ENCODE results near the gene SACM1L. TPM values are rescaled to one million over a fixed set of nuclear protein-coding genes. Genes with fewer than 3 reads are reported as not detected.
"Not testable (repeated sequence)": the region's sequence is repeated elsewhere in the genome, so short reads cannot be mapped to it uniquely, and the experiment has no call there.

Gene SACM1L
- total RNA-seq, 2 experiments from 2014 or later = 57.6 to 61.3 TPM

DNA sequence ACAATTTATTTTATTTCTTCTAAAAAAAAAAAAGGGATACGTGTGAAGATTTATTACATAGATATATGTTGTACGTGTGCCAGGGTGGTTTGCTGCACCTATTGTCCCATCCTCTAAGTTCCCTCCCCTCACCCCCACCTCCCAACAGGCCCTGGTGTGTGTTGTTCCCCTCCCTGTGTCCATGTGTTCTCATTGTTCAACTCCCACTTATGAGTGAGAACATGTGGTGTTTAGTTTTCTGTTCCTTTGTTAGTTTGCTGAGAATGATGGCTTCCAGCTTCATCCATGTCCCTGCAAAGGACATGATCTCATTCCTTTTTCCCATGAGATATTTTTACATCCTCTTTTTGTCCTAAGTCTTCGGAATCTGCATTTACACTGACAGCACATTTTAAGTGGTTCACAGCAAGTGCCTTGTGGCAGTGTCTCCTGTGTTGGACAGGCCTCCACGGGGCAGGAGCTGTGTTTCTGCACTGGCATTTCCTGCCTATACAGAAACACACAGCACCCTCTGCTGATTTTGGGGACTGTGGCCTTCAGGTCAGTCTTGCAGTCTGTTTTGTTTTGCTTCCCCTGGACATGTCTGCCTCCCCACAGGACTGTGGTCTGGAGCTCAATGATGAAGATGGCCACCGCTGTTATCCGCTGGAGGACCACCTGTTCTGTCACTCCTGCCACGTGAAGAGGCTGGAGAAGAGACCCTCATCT, 12.7 kb upstream of the SACM1L start:
- peaks cover 65% of the 10 kb centered on the region for H3K36me3 Mint-ChIP-seq (ENCODE audit: low read depth)
- CTCF ChIA-PET = interaction anchor here (0.8 to 2.6 kb wide), 4 partner anchors 8 to 18 kb away, joined by 3 to 11 read pairs (median 8); partner anchors contain the start of gene SACM1L
- H3K27me3 Mint-ChIP-seq = no peaks in the 10 kb centered on the region
- H3K4me1 Mint-ChIP-seq = peaks cover 41% of the 10 kb centered on the region
- POLR2A ChIA-PET = no interaction called here
- H3K27ac Mint-ChIP-seq = peak overlapping the region; percentile 95
- H3K9me3 Mint-ChIP-seq = no peaks in the 10 kb centered on the region
- DNase-seq = peak; percentile 14
- H3K4me3 Mint-ChIP-seq = peak overlapping the region; percentile 63

DNA sequence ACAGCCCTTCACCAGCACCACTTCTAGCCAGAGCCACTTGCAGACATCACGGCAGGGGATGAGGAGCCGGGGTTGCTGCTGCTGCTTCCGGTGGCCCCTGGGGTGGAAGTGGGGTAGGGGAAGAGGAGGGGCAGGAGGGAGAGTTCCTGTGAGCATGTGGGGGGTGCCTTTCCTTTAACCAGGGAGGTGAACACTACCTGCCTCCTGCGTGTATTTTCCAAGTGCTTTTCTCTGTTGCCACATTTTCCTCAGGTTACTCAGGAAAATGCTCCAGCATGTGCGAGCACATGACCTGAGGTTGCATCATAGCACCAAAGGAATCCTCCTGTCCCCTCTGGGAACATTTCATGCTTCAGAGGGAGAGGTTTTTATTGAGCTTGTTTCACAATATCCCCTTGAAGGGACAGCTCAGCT, 12.2 kb upstream of the SACM1L start:
- peak; percentile 66 for DNase-seq
- POLR2A ChIA-PET = no interaction called here
- Mint-ChIP-seq H3K4me3 (peak overlapping the region; percentile 63), H3K27me3 (no peaks in the 10 kb centered on the region), H3K36me3 (ENCODE audit: low read depth) (peaks cover 61% of the 10 kb centered on the region), H3K4me1 (peaks cover 41% of the 10 kb centered on the region), H3K27ac (peak overlapping the region; percentile 95), H3K9me3 (no peaks in the 10 kb centered on the region)
- CTCF ChIA-PET = interaction anchor here (0.8 to 2.6 kb wide), 5 partner anchors 9 to 17 kb away, joined by 3 to 11 read pairs (median 6); partner anchors contain the start of gene SACM1L

DNA sequence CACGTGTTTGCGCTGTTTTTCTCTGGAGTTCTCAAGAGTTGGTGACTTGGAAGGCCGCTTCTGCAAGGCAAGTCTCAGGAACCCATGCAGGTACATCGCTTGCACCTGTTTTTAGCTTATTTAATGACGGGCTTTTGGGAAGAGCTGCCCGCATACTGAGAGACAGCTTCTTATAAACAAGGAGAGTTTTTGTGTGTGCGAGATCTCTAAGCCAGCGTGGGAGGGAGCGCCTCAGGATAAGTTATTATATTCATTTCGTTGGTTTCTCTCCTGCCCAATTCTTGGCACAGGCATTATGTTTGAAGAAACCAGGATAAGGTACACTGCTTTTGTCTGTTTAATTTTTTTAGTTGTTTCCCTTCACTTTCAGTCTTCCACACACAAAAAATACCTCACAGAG, 11.4 kb upstream of the SACM1L start:
- no peak for DNase-seq
- ChIA-PET CTCF (interaction anchor here (1.5 to 2.6 kb wide), 5 partner anchors 11 to 18 kb away, joined by 3 to 11 read pairs (median 6); partner anchors contain the start of gene SACM1L), POLR2A (no interaction called here)
- Mint-ChIP-seq H3K4me1 (peaks cover 41% of the 10 kb centered on the region), H3K4me3 (no peak overlapping the region), H3K27ac (peak overlapping the region; percentile 9), H3K9me3 (no peaks in the 10 kb centered on the region), H3K36me3 (ENCODE audit: low read depth) (peaks cover 60% of the 10 kb centered on the region), H3K27me3 (no peaks in the 10 kb centered on the region)

DNA sequence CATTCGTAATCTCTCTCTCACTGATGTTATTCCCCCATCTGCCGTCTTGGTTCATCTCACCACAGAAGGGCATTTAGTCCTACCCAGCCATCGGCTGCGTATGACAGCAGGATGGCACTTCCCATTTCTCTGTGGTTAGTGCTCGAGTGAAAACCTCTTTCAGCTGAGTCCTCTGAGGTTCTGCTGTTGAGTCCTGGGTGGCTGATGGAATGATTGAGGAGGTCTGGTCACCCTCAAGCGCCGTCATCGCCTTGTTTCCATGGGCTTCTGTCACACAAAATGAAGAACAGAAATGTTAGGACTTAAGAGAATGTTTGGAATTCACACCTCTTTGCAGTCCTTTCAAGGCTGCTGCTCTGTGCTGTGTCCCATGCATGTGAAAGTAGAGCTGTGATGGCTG, 9.4 kb upstream of the SACM1L start:
- DNase-seq = no peak
- Mint-ChIP-seq H3K9me3 (no peaks in the 10 kb centered on the region), H3K36me3 (ENCODE audit: low read depth) (peaks cover 55% of the 10 kb centered on the region), H3K27me3 (no peaks in the 10 kb centered on the region), H3K4me1 (peaks cover 43% of the 10 kb centered on the region), H3K4me3 (no peak overlapping the region), H3K27ac (no peak overlapping the region)
- ChIA-PET POLR2A (no interaction called here), CTCF (no interaction called here)

DNA sequence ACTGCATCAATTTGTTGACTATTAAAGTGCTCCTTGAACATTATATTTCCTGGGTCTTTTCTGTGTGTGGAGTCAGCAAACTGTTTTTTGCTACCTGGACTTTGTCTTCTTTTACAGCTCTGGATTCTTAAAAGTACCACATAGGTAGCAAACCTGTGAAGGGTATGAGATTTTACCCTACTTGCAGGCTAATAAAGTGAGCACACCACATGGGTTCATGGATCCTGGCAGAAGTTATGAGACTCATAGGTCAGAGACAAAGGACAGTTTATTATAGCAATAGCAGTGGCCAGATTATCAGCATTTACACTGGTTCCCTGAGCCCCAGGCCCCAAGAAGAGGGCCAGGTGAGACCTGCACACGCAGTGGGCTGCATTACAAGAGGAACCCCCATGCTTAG, 8.0 kb upstream of the SACM1L start:
- DNase-seq = no peak
- Mint-ChIP-seq H3K36me3 (ENCODE audit: low read depth) (peaks cover 48% of the 10 kb centered on the region), H3K4me3 (no peak overlapping the region), H3K27me3 (no peaks in the 10 kb centered on the region), H3K4me1 (peaks cover 31% of the 10 kb centered on the region), H3K27ac (no peak overlapping the region), H3K9me3 (no peaks in the 10 kb centered on the region)
- ChIA-PET POLR2A (no interaction called here), CTCF (interaction anchor here (0.7 kb wide), 1 partner anchor 14 kb away, joined by 3 read pairs; no protein-coding TSS in a partner anchor)

DNA sequence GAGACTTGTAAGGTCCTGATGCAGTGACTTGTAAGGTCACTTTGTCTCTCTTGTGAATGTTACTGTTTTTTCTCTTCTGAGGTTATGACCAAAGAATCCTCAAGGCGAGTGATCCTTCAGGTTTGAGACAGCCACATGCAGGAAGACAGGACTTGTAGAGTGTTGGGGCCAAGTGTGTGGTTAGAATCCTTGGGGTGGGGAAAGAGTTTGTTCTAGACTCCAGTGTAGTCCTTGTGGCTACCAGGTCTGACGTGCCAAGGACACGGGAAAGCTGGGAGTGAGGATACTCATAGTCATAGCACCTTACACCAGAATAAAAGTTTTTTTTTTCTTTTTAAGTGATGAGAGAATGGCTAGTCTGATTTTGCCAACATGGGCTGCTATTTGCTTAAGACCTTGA, 7.3 kb upstream of the SACM1L start:
- Mint-ChIP-seq H3K27ac (no peak overlapping the region), H3K27me3 (no peaks in the 10 kb centered on the region), H3K36me3 (ENCODE audit: low read depth) (peaks cover 42% of the 10 kb centered on the region), H3K9me3 (no peaks in the 10 kb centered on the region), H3K4me1 (peaks cover 25% of the 10 kb centered on the region), H3K4me3 (no peak overlapping the region)
- DNase-seq = no peak
- ChIA-PET CTCF (no interaction called here), POLR2A (no interaction called here)

DNA sequence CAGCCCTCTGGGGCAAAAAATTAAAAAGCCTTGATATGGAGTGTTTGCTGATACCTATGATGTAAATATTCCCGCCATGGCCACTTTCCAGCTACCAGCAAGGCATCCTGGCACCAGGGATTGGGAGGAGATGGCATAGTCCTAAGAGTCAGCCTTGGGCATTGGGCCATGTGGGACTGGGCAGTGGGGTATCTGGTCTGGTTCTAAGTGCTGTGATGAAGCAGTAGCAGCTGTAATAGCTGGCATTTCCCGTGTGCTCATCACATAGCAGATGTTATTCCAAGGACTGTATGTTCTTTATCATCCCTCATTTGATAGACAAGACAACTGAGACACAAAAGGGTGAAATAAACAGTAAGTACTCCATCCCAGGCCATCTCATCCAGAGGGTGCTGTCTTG, 6.9 kb upstream of the SACM1L start:
- H3K4me3 Mint-ChIP-seq = no peak overlapping the region
- peaks cover 37% of the 10 kb centered on the region for H3K36me3 Mint-ChIP-seq (ENCODE audit: low read depth)
- H3K4me1 Mint-ChIP-seq = peaks cover 24% of the 10 kb centered on the region
- ChIA-PET POLR2A (no interaction called here), CTCF (no interaction called here)
- no peak for DNase-seq
- no peaks in the 10 kb centered on the region for H3K9me3 Mint-ChIP-seq
- no peaks in the 10 kb centered on the region for H3K27me3 Mint-ChIP-seq
- no peak overlapping the region for H3K27ac Mint-ChIP-seq

DNA sequence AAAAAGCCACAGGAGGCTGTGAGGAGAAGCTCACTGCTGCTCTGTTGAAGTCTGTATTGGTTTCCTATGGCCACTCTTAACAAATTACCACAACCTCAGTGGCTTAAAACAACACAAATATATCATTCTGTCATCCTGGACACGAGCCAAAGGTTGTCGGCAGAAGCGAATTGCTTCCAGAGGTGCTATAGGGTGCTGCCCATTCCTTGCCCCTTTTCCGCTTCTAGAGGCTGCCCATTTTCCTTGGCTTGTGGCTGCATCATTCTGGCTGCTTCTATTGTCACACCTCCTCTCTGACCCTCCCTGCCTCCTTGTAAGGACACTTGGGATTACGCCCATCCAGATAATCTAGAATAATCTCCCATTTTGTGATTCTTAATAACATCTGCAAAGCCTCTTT, 6.4 kb upstream of the SACM1L start:
- POLR2A ChIA-PET = no interaction called here
- peaks cover 32% of the 10 kb centered on the region for H3K36me3 Mint-ChIP-seq (ENCODE audit: low read depth)
- CTCF ChIA-PET = no interaction called here
- H3K27me3 Mint-ChIP-seq = no peaks in the 10 kb centered on the region
- H3K4me1 Mint-ChIP-seq = peaks cover 20% of the 10 kb centered on the region
- no peak overlapping the region for H3K4me3 Mint-ChIP-seq
- no peak for DNase-seq
- no peak overlapping the region for H3K27ac Mint-ChIP-seq
- no peaks in the 10 kb centered on the region for H3K9me3 Mint-ChIP-seq

DNA sequence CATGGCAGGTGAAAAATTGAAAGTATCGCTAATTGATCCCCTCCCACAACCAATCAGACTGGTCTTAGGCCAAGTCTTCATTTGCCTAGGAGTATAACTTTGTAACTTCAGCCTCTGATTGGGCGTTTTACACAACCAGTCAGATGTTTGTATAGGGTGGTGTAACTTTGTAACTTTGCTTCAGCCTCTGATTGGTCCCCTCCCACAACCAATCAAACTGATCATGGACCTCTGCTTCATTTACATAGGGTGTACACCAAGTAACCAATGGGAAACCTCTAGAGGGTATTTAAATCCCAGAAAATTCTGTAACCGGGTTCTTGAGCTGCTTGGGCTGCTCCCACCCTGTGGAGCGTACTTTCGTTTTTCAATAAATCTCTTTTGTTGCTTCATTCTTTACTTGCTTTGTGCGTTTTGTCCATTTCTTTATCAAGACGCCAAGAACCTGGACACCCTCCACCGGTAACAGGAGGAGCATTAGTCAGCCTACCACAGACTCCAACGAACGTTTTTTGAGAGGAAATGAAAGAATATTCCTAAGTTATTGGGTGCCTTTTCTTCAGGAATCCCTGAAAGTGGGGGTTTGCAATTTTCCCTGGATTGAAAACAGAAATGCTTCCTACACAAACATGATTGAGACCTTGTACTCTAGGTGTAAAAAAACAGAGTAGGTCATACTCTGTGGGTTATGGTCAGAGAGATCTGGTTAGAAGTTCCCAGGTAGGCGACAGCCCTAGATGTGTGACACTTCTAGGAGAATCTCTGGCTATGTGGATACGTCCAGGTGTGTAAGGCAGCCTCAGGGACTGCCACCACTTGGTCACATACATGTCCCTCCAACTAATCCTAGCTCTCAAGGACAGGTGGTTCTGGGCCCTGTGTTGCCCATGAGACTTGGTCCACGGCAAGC, 5.5 kb upstream of the SACM1L start:
- Mint-ChIP-seq H3K27ac (peak overlapping the region; percentile 41), H3K27me3 (no peaks in the 10 kb centered on the region), H3K9me3 (no peaks in the 10 kb centered on the region), H3K36me3 (ENCODE audit: low read depth) (peaks cover 27% of the 10 kb centered on the region), H3K4me3 (no peak overlapping the region), H3K4me1 (peaks cover 19% of the 10 kb centered on the region)
- ChIA-PET CTCF (interaction anchor here (1.4 kb wide), 1 partner anchor 17 kb away, joined by 3 read pairs; no protein-coding TSS in a partner anchor), POLR2A (no interaction called here)
- no peak for DNase-seq

DNA sequence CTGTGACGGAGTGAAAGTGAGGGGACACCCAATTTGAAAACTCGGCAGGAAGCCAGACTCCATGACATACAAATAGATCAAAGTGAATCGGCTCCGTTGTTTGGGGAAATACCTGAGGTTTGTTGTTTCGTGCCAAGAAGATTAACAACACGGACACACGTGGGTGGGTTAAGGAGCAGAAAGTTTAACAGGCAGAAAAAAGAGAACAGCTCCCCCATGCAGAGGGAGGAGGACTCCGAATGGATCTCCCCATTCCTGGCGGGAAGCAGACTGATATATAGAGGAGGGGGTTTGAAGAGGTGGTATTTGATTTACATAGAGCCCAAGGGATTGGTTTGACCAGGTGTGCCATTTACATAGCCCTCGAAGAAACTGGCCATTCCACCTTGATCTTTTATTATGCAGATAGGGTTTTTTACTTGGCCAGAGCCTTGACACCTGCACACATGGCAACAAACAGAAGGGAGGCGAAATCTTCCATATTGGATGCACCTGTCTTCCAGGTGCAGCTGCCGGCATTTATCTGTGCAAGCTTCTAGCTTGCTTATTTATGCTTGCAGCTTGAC, 4.8 kb upstream of the SACM1L start:
- Mint-ChIP-seq H3K4me1 (peaks cover 23% of the 10 kb centered on the region), H3K27me3 (peaks cover 3% of the 10 kb centered on the region), H3K36me3 (ENCODE audit: low read depth) (peaks cover 23% of the 10 kb centered on the region), H3K4me3 (no peak overlapping the region), H3K9me3 (no peaks in the 10 kb centered on the region), H3K27ac (peak overlapping the region; percentile 41)
- POLR2A ChIA-PET = interaction anchor here (0.7 kb wide), 1 partner anchor 9 kb away, joined by 3 read pairs; no protein-coding TSS in a partner anchor
- CTCF ChIA-PET = interaction anchor here (1.4 kb wide), 1 partner anchor 17 kb away, joined by 3 read pairs; no protein-coding TSS in a partner anchor
- no peak for DNase-seq

DNA sequence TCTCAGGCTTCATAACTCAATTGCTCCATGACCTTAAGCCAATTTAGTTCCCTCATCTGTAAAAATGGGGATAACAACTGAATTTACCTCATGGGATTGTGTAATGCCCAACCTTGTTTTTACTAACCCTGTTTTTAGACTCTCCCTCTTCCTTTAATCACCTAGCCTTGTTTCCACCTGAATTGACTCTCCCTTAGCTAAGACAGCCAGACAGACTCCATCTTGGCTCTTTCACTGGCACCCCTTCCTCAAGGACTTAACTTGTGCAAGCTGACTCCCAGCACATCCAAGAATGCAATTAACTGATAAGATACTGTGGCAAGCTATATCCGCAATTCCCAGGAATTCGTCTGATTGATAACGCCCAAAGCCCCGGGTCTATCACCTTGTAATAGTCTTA, 3.5 kb upstream of the SACM1L start:
- DNase-seq, POLR2A ChIA-PET, CTCF ChIA-PET, H3K27me3 Mint-ChIP-seq, H3K9me3 Mint-ChIP-seq, H3K4me3 Mint-ChIP-seq, H3K27ac Mint-ChIP-seq: not testable (repeated sequence)
- peaks cover 20% of the 10 kb centered on the region for H3K4me1 Mint-ChIP-seq
- peaks cover 19% of the 10 kb centered on the region for H3K36me3 Mint-ChIP-seq (ENCODE audit: low read depth)

DNA sequence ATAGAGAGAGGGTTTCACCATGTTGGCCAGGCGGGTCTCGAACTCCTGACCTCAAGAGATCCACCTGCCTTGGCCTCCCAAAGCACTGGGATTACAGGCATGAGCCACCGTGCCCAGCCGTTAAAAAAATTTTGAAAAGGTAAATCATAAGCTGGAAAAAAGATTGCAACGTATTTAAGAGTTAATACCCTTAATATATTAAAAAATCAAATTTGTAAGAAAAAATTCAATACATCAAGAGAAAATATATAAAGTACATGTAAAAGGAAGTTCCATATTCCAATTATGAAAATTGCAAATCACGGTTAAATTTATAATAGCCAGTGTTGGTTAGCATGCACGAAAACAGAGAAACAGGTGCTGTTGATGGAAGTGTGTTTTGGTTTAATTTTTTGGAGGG, 2.3 kb upstream of the SACM1L start:
- peaks cover 28% of the 10 kb centered on the region for H3K36me3 Mint-ChIP-seq (ENCODE audit: low read depth)
- peaks cover 3% of the 10 kb centered on the region for H3K27me3 Mint-ChIP-seq
- ChIA-PET CTCF (no interaction called here), POLR2A (no interaction called here)
- H3K4me1 Mint-ChIP-seq = peaks cover 32% of the 10 kb centered on the region
- no peaks in the 10 kb centered on the region for H3K9me3 Mint-ChIP-seq
- no peak for DNase-seq
- no peak overlapping the region for H3K27ac Mint-ChIP-seq
- peak overlapping the region; percentile 14 for H3K4me3 Mint-ChIP-seq

DNA sequence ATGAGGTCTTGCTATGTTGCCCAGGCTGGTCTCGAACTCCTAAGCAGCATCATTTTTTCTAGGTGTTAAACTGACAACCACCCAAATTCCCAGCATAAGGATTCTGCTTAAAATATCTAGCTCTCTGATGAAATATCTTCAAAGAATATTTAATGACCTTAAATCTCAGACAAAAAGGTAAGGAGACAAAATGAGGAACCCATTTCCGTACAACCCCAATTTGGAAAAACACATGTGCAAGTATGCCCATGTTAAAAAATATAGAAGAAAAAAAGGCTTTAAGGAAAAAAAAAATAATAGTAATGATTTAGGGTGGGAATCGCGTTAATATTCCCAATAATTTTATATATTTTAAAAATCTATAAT, 1.4 kb upstream of the SACM1L start:
- POLR2A ChIA-PET = no interaction called here
- Mint-ChIP-seq H3K27ac (peak overlapping the region; percentile 63), H3K4me3 (peak overlapping the region; percentile 81), H3K4me1 (peaks cover 40% of the 10 kb centered on the region), H3K9me3 (no peaks in the 10 kb centered on the region), H3K27me3 (peaks cover 3% of the 10 kb centered on the region), H3K36me3 (ENCODE audit: low read depth) (peaks cover 28% of the 10 kb centered on the region)
- no peak for DNase-seq
- CTCF ChIA-PET = interaction anchor here (0.7 kb wide), 1 partner anchor 176 kb away, joined by 4 read pairs; no protein-coding TSS in a partner anchor
